ENCODE measurements around the gene CMTR1.
"Not testable (repeated sequence)": the region's sequence is repeated elsewhere in the genome, so short reads cannot be mapped to it uniquely, and the experiment has no call there.

Gene CMTR1

DNA sequence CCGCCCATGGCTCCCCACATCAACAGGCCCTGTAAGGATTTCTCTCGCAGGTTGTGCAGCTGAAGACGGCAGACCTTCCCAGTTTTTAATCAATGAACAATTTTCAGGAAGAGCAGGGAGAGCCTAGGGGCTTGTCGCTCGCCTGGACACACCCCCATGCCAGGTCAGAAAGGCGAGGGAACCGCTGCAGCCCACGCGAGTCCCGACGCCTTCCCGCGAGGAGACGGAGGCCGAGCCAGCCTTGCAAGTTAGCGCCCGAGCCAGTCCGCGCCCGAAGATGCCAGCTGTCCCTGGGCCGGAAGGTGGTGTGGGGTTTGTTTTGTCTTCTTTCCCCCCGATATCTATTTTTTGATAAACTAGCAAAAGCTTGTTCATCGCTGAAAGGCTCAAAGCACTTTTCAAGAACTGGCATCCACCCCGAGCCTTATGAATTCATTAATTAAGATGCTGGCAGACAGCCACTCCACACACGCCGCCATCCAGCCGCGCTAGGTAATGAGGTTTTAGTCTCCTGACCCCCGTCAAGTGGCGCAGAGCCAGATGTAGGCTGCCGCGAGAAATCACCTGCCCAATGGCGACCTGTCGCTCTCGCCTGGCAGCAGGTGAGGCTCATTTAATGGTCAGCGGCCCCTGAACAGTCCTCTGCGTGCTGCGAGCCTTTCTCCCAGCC, 60.1 kb downstream of the CMTR1 start:
- no peak for DNase-seq

DNA sequence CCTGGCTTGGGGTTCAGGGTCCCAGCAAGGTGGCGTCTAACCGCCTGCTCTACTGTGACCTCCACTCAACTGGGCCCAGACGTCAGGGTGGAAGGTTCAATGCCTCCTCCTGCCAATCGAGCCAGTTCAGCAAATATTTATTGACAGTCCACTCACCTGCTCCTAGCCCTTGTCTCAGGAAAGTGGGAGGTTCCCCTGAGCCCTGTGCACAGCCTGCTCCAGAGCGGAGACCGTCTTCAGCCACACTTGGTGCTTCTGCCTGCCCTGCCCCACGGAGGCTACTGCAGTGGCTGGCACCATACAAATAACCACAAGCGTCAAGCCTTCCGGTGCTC, 60.6 kb downstream of the CMTR1 start:
- DNase-seq: no peak

GRCh38 chr6:37495244-37495934, 62.4 kb downstream of the CMTR1 start:
- DNase-seq: no peak

- DNase-seq: no peak
Observed at GRCh38 chr6:37496951-37497885, 64.2 kb downstream of the CMTR1 start.

GRCh38 chr6:37499433-37500293, 66.6 kb downstream of the CMTR1 start, which contains the start of gene CCDC167:
CCDC167 (minus strand) TSS chr6:37499893; CDS start chr6:37499863, 30 bp downstream.
- peak; percentile 94 for DNase-seq

DNA sequence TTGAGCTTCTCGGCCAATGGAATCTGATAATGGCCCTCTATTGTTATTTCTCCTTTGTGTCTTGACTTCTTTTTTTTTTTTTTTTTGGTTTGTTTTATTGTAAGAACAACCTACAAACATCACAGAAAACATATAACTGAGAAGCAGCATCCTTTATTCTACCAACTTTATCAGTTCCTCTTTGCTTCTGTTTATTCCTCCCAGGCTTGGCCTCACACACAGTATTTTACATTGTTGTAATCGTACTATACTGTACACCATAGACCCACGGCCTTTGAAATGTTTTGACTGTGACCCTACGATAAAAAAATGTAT, 67.2 kb downstream of the CMTR1 start:
- no peak for DNase-seq

DNA sequence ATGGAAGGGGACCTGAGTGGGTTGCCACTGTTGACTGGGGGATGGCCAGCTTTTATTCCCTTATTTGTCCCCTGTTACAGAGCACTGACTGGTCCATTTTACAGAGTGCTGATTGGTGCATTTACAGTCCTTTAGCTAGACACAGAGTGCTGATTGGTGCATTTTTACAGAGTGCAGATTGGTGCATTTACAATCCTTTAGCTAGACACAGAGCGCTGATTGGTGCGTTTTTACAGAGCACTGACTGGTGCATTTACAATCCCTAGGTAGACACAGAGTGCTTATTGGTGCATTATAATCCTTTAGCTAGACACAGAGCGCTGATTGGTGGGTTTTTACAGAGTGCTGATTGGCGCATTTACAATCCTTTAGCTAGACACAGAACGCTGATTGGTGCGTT, 67.9 kb downstream of the CMTR1 start:
- DNase-seq: not testable (repeated sequence)

DNA sequence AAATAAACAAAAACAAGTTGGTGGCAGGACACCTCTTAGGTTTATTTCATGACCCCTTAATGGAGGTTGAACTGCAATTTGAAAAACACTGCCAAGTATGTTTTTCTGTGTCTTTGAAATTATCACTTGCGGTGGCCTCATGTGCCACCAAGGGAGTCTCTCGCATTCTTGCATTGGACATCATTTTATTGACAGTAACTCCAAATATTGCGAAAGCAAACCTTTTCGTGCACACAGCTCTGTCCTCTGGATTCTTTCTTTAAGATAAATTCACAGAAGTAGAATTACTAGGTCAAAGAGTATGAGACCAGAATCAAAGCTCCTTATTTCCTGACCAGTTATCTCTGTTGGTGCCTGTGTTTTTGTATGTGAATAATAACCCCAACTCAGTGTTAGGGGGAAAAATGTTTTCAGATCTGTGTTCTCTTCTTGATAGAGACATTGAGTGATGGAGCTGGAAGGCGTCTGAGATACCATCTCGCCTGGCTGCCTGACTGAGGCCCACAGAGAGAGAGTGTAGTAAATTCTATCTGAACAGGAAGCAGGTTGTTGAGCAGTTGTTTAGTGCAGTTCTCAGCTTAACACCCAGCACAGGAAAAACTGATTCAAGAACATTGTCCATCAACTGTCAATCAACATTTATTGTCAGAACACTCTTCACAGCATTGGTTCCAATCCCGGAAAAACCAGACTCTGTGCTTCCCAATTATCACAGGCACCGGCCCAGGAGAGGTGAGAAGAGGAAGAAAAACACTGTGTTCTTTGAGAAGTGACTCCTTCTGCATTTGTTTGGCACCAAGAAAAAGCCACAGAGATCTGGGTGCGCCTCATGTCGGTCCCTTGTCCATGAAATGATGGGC, 68.8 kb downstream of the CMTR1 start:
- DNase-seq: peak; percentile 61

DNA sequence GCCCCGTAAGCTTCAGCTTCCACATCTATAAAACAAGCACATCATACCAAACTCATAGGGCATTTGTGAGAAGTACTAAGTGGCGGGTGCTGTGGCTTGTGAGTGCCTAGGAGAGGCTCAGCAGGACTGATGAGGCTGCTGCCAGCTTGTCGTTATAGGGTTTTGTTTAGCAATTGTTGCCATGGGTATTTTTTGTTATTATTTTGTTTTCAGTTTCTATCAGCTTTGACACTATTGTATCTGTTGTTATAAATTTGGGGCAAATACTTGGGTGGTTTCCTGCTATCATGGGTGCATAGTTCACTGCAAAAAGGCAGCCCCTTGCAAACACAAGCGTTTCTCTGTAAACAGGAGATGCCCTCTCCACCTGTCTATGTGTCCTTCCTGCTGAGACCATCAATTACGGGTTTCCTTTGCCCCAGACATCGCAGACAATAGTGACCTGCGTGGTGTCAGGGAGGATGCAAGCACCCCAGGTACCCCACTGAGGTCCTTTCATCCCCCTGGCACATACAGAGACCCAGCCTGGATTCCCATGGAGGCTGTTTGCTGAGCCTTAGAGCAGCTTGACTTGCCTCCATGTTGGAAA, 69.8 kb downstream of the CMTR1 start:
- DNase-seq: peak; percentile 90

- DNase-seq: peak; percentile 30
Observed at GRCh38 chr6:37503309-37503965, 70.4 kb downstream of the CMTR1 start.

DNA sequence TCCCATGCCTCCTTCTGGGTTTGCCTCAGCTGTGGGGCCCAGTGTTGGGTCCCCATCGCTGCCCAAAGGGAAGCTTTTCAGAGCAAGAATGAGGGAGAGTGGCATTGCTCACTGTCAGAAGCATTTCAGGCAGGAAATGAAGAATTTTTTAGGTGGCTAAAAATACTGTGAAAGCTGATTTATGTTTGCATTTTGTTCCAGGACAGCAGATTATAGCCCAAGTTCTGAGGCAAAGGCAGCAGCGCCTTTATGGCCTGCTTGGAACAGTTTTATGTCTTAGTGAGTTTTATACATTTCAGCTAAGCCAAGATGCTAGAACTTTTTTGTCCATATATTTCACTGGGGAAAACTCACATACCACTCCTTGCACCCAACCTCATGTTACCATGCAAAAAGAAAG, 71.0 kb downstream of the CMTR1 start:
- DNase-seq: no peak

DNA sequence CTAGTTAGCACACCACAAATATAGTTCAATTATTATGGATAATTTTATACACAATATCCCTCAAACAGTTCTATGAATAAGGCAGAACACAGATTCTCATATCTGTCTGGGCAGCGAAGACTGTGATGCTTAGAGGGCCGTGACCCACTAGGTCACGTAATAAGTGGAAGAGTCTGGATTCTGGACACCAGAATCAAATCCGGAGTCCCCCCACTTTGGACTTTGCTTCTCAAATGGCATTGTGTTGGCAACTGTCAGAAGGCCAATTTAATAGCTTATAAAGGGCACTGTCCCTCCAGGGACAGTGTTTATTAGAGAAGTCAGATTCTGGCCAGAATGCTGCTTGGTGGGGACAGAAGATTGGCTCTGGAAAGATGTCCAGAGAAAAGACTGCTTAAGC, 73.5 kb downstream of the CMTR1 start:
- no peak for DNase-seq

DNA sequence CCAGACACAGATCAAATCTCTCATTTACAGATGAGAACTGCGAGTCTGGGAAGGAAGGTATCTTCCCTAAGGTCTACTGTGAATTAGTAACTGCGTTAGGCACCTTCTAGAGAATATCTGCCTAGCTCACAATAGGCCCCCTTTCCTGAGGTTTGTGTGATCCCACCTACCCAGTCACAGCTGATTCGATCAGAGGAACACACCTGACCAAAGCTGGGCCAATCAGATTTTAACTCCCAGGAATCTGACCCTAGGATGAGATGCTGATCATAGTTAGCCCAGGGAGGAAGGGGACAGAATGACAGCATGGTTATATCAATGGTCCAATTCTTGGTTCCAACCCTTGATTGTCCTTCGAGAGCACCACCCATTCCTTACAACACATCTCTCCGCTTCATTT, 74.1 kb downstream of the CMTR1 start:
- no peak for DNase-seq

GRCh38 chr6:37507690-37508421, 74.8 kb downstream of the CMTR1 start:
- peak; percentile 53 for DNase-seq

GRCh38 chr6:37511201-37511600, 78.2 kb downstream of the CMTR1 start:
- no peak for DNase-seq

- DNase-seq: no peak
Observed at GRCh38 chr6:37511910-37512399, 78.9 kb downstream of the CMTR1 start.

- no peak for DNase-seq
Observed at GRCh38 chr6:37512400-37513011, 79.5 kb downstream of the CMTR1 start.

- DNase-seq: no peak
Observed at GRCh38 chr6:37513155-37513554, 80.1 kb downstream of the CMTR1 start.

GRCh38 chr6:37513576-37513975, 80.6 kb downstream of the CMTR1 start:
- DNase-seq: no peak
